K562 (cell line): ENCODE data around the gene SLC16A12. TPM values are rescaled to one million over a fixed set of nuclear protein-coding genes. Genes with fewer than 3 reads are reported as not detected.

Experiments used
- ATAC-seq: fragments of 200-7000 bp; cut with Tn5 transposase; 3 replicates; pipeline ENCODE4 v1.9.1; 2020; ENCODE audit warnings: moderate library complexity
- BruUV-seq: library from RNA; stranded (reverse); fragments of 400-500 nt; replicated peaks from 2 replicates; lab custom pipeline; 2021; lab: Mats Ljungman, UMichigan
- CTCF ChIA-PET: fragments of 300-600 bp; formaldehyde crosslinking; extraction: SDS; loops from one replicate; lab custom pipeline; 2021; ENCODE audit warnings: low intra/inter-chr PET ratio; lab: Yijun Ruan, JAX
- POLR2A ChIA-PET: fragments of 300-600, 350-650 bp; sonication (Branson Sonifier 250); formaldehyde crosslinking; extraction: SDS; loops from one replicate; lab custom pipeline; 2021; ENCODE audit warnings: antibody characterized with exemption, inconsistent platforms; lab: Yijun Ruan, JAX
- DNase-seq, 4 experiments: peaks; one replicate each; pipeline versions ENCODE4 v3.0.0 to v3.0.0-alpha.2; 2011 to 2018; ENCODE audit warnings: low spot score in 3 of 4, mixed read lengths in 3 of 4; ENCODE audit errors: extremely low read depth in 1 of 4
- FAIRE-seq: peaks from 2 replicates; lab custom pipeline; 2011; peaks lifted over from hg19 to GRCh38; lab: Jason Lieb, UNC
- H2AFZ ChIP-seq: 2 replicates; pipeline ENCODE4 v1.6.0; 2011; ENCODE audit warnings: low read depth, low read length, control low read depth, inconsistent platforms
- H3K27ac ChIP-seq: fragments of 200-600 bp; 3 replicates; pipeline ENCODE4 v1.8.0; 2011; ENCODE audit warnings: low read depth, mild to moderate bottlenecking, control low read depth, inconsistent platforms, low read length, moderate library complexity, mixed read lengths; ENCODE audit errors: extremely low read depth
- H3K27me3 ChIP-seq, 2 experiments: fragments of 300-600 bp in 1 of 2; 2 replicates in 1 of 2; 3 replicates in 1 of 2; pipeline versions ENCODE4 v1.6.0 to v1.8.0; 2011; ENCODE audit warnings: inconsistent platforms in 2 of 2, low read length in 2 of 2, mild to moderate bottlenecking in 1 of 2, mixed read lengths in 1 of 2, moderate library complexity in 1 of 2; ENCODE audit not compliant: control insufficient read depth in 2 of 2, insufficient read depth in 2 of 2
- H3K36me3 ChIP-seq: fragments of 300-600 bp; 3 replicates; pipeline ENCODE4 v1.8.0; 2011; ENCODE audit warnings: mild to moderate bottlenecking, low read length, inconsistent platforms; ENCODE audit not compliant: control insufficient read depth, insufficient read depth
- H3K4me1 ChIP-seq, 2 experiments: fragments of 200-600 bp in 1 of 2; replicated peaks in 1 of 2; 2 replicates in 1 of 2; 3 replicates in 1 of 2; pipeline versions ENCODE4 v1.5.1 to v1.8.0; 2011; ENCODE audit warnings: inconsistent platforms in 2 of 2, low read length in 2 of 2, mild to moderate bottlenecking in 1 of 2, mixed read lengths in 1 of 2, moderate library complexity in 1 of 2; ENCODE audit not compliant: control insufficient read depth in 2 of 2, insufficient read depth in 2 of 2
- H3K4me2 ChIP-seq: 2 replicates; pipeline ENCODE4 v1.6.1; 2011; ENCODE audit warnings: low read length, control low read depth, inconsistent platforms, mixed read lengths; ENCODE audit not compliant: insufficient read depth
- H3K4me3 ChIP-seq: fragments of 200-600 bp; sonication (generic), shearing (Covaris generic); 2 replicates; pipeline ENCODE4 v1.5.1; 2016; ENCODE audit warnings: control low read depth, inconsistent platforms
- H3K79me2 ChIP-seq: fragments of 200-600 bp; 3 replicates; pipeline ENCODE4 v1.8.0; 2011; ENCODE audit warnings: low read length, inconsistent platforms; ENCODE audit not compliant: control insufficient read depth, insufficient read depth
- H3K9ac ChIP-seq, 2 experiments: 2 replicates each; pipeline versions ENCODE4 v1.6.0 to v1.6.1; 2011; ENCODE audit warnings: low read depth in 2 of 2, low read length in 2 of 2, control low read depth in 1 of 2, inconsistent platforms in 1 of 2, mild to moderate bottlenecking in 1 of 2, mixed read lengths in 1 of 2; ENCODE audit not compliant: insufficient read depth in 1 of 2
- H3K9me1 ChIP-seq: one replicate; pipeline ENCODE4 v1.6.0; 2011; ENCODE audit warnings: inconsistent platforms, mild to moderate bottlenecking, low read length, moderate library complexity; ENCODE audit not compliant: control insufficient read depth, insufficient read depth
- H3K9me3 ChIP-seq: replicated peaks from 2 replicates; pipeline ENCODE4 v1.5.1; 2011; ENCODE audit warnings: low read depth, low read length, inconsistent platforms; ENCODE audit not compliant: control insufficient read depth, insufficient read depth
- H4K20me1 ChIP-seq: replicated peaks from 2 replicates; pipeline ENCODE4 v1.6.1; 2011; ENCODE audit warnings: low read length, inconsistent platforms, mixed read lengths; ENCODE audit not compliant: control insufficient read depth, insufficient read depth
- CREB3L1 ChIP-seq: fragments of 450-650 bp; IDR thresholded peaks from 2 replicates; pipeline ENCODE4 v1.6.1; 2014; ENCODE audit warnings: low read depth, mild to moderate bottlenecking, moderate library complexity, borderline replicate concordance
- DLX4 ChIP-seq: fragments of 250-450 bp; sonication (Bioruptor Pico); IDR thresholded peaks from 2 replicates; pipeline ENCODE4 v1.6.1; 2021; ENCODE audit warnings: mild to moderate bottlenecking
- LEF1 ChIP-seq: fragments of 450-650 bp; IDR thresholded peaks from 2 replicates; pipeline ENCODE4 v1.6.1; 2016; ENCODE audit warnings: mild to moderate bottlenecking
- TAF7 ChIP-seq: fragments of 450-650 bp; IDR thresholded peaks from 2 replicates; pipeline ENCODE4 v1.6.1; 2016; ENCODE audit warnings: missing genetic modification characterization, missing compliant biosample characterization
- ZNF431 ChIP-seq: sonication (generic); formaldehyde crosslinking; IDR thresholded peaks from 2 replicates; pipeline ENCODE4 v1.8.0; 2022; ENCODE audit warnings: mild to moderate bottlenecking, missing genetic modification reagents
- ZNF583 ChIP-seq: fragments of 250-450 bp; sonication (Bioruptor Pico); IDR thresholded peaks from 2 replicates; pipeline ENCODE4 v1.4.0; 2020
- ZNF584 ChIP-seq: fragments of 200-800 bp; sonication (Bioruptor generic); IDR thresholded peaks from 2 replicates; pipeline ENCODE4 v1.6.1; 2016; ENCODE audit warnings: low read depth, mild to moderate bottlenecking, missing genetic modification characterization, missing compliant biosample characterization
- ZNF76 ChIP-seq: fragments of 250-450 bp; sonication (Bioruptor Pico); IDR thresholded peaks from 2 replicates; pipeline ENCODE4 v1.4.0; 2020; ENCODE audit warnings: mild to moderate bottlenecking, moderate library complexity, borderline replicate concordance
- WGBS: fragments of 100-300 bp; shearing (Covaris generic); methylation state at CpG from one replicate; pipeline ENCODE4 v1.1.6; 2016; ENCODE audit warnings: low coverage, mixed read lengths; ENCODE audit not compliant: insufficient coverage; ENCODE audit errors: missing lambda C conversion rate; 5-methylcytosine and 5-hydroxymethylcytosine counted together
- in situ Hi-C: fragments of 300-500 bp; cut with MboI; formaldehyde crosslinking; loops from 4 replicates; pipeline ENCODE4 v1.15.0; 2018; ENCODE audit warnings: inconsistent platforms, mixed read lengths
- intact Hi-C: fragments of 100-400 bp; cut with micrococcal nuclease; formaldehyde crosslinking; loops from 2 replicates; pipeline ENCODE4 v1.14.2; 2022
- polyA plus RNA-seq, 8 experiments: library from polyadenylated mRNA; depleted of rRNA in 4 of 8; stranded (reverse) in 5 of 8; unstranded in 3 of 8; fragments of >200 nt; fragmentation: Nextera tagmentation in 2 of 8; fragmentation: Illumina TruSeq in 1 of 8; extraction: Ambion mirVana in 2 of 8; extraction: Trizol in 1 of 8; gene quantifications; 2 replicates each; pipeline versions ENCODE4 v1.2.1 to v1.2.3, GENCODE V29; 2011 to 2014; ENCODE audit warnings: inconsistent platforms in 1 of 8, missing spikeins in 1 of 8
- total RNA-seq, 7 experiments: library from RNA; depleted of rRNA in 6 of 7; stranded (reverse); fragments of >200 nt in 6 of 7; fragmentation: Illumina TruSeq in 2 of 7; extraction: Trizol in 2 of 7; gene quantifications; 2 replicates each; pipeline versions ENCODE4 v1.2.1 to v1.2.3, GENCODE V29; 2011 to 2021; ENCODE audit warnings: low replicate concordance in 1 of 7
- TF ChIP-seq, protein P1 (sequence below): fragments of 450-650 bp; IDR thresholded peaks from 2 replicates; pipeline ENCODE4 v1.6.1; 2016

Gene SLC16A12
- total and polyA plus RNA-seq, 9 of the 15 experiments (the other 6 are each of a cell fraction or from before 2014, with no cell fraction given): not detected

- FAIRE-seq (no peak), ATAC-seq (no peak), DNase-seq (no peak)
- Histone ChIP-seq H3K4me2 (no peak overlapping the region), H3K27me3 (peaks cover 0 to 9% of the 10 kb centered on the region in 2 experiments; a peak in 1 of 5 replicates), H3K36me3 (no peaks in the 10 kb centered on the region), H3K27ac (no peak overlapping the region), H4K20me1 (no peaks in the 10 kb centered on the region), H3K9me1 (no peaks in the 10 kb centered on the region), H3K4me1 (no peaks in the 10 kb centered on the region), H3K4me3 (no peak overlapping the region), H3K9me3 (no peaks in the 10 kb centered on the region), H3K79me2 (no peaks in the 10 kb centered on the region), H3K9ac (no peak overlapping the region), H2AFZ (no peak overlapping the region)
- POLR2A ChIA-PET: no interaction called here
- CTCF ChIA-PET: no interaction called here
- intact Hi-C loops: no loop called here
- in situ Hi-C loops: no loop called here
- 3% methylated on average over 4 of the region's 4 CpGs for WGBS
- TF ChIP-seq DLX4 (CRISPR knock-in tag) (no peak), ZNF431 (no peak)
- BruUV-seq: no TSS peak
These were observed 5.1 kb upstream of the SLC16A12 start for GRCh38 chr10:89540420-89540949.

- intact Hi-C loops: no loop called here
- TF ChIP-seq, protein P1, sequence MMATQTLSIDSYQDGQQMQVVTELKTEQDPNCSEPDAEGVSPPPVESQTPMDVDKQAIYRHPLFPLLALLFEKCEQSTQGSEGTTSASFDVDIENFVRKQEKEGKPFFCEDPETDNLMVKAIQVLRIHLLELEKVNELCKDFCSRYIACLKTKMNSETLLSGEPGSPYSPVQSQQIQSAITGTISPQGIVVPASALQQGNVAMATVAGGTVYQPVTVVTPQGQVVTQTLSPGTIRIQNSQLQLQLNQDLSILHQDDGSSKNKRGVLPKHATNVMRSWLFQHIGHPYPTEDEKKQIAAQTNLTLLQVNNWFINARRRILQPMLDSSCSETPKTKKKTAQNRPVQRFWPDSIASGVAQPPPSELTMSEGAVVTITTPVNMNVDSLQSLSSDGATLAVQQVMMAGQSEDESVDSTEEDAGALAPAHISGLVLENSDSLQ: no peak
- TF ChIP-seq ZNF583 (no peak), ZNF584 (CRISPR knock-in tag) (no peak), ZNF76 (CRISPR knock-in tag) (no peak), LEF1 (no peak), CREB3L1 (no peak), TAF7 (no peak)
These were observed 2.0 kb upstream of the SLC16A12 start for GRCh38 chr10:89537364-89537763.

More at GRCh38 chr10:89537364-89537763, 2.0 kb upstream of the SLC16A12 start:
- ATAC-seq: no peak
- no peaks in the 10 kb centered on the region for H3K36me3 ChIP-seq
- H3K9ac ChIP-seq: no peak overlapping the region
- 0% methylated on average over 1 of the region's 1 CpG for WGBS
- H3K27ac ChIP-seq: no peak overlapping the region
- in situ Hi-C loops: no loop called here
- ChIA-PET POLR2A (no interaction called here), CTCF (no interaction called here)
- no peak for FAIRE-seq
- DNase-seq: no peak
- H4K20me1 ChIP-seq: no peaks in the 10 kb centered on the region
- H3K9me3 ChIP-seq: no peaks in the 10 kb centered on the region
- no peaks in the 10 kb centered on the region for H3K79me2 ChIP-seq
- peaks cover 0 to 21% of the 10 kb centered on the region in 2 experiments; a peak in 2 of 5 replicates for H3K27me3 ChIP-seq
- BruUV-seq: no TSS peak
- H3K4me3 ChIP-seq: no peak overlapping the region
- no peak overlapping the region for H3K4me2 ChIP-seq
- H3K9me1 ChIP-seq: no peaks in the 10 kb centered on the region
- no peak overlapping the region for H2AFZ ChIP-seq
- H3K4me1 ChIP-seq: 0 out of 5 replicates have a peak, but pooled peaks cover 0 to 4% of the 10 kb centered on the region in 2 experiments
